ENCODE measurements around the gene ANGEL2.

DNA sequence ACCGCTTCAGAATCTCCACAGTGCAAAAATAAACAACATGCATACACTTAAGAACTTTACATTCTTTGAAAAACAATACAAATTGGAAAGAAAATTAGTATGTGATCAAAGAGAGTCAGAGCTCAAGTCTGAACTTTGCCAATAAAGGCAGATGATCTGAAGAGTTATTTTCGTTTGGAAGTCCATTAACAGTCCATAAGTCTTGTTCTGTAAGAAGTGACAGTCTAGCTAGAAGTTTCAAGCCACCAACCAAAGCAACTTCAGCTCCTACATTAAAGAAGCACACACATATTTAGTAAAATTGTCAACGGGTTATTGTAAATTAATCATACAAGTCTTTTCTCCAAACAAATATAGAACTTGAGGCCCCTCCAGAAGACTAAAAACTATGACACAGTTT lies 20.7 kb downstream of the ANGEL2 start:
- TF ChIP-seq, protein P1, sequence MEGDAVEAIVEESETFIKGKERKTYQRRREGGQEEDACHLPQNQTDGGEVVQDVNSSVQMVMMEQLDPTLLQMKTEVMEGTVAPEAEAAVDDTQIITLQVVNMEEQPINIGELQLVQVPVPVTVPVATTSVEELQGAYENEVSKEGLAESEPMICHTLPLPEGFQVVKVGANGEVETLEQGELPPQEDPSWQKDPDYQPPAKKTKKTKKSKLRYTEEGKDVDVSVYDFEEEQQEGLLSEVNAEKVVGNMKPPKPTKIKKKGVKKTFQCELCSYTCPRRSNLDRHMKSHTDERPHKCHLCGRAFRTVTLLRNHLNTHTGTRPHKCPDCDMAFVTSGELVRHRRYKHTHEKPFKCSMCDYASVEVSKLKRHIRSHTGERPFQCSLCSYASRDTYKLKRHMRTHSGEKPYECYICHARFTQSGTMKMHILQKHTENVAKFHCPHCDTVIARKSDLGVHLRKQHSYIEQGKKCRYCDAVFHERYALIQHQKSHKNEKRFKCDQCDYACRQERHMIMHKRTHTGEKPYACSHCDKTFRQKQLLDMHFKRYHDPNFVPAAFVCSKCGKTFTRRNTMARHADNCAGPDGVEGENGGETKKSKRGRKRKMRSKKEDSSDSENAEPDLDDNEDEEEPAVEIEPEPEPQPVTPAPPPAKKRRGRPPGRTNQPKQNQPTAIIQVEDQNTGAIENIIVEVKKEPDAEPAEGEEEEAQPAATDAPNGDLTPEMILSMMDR (conservative IDR thresholded peaks at IDR 0.05) = no peak
- no peak for TF ChIP-seq ZFX (IDR thresholded peaks at IDR 0.05)

Measured in C4-2B (cell line).